Neural progenitor cell (in vitro differentiated cells): ENCODE results near the gene INSR. TPM values are rescaled to one million over a fixed set of nuclear protein-coding genes. Genes with fewer than 3 reads are reported as not detected.
"Not testable (repeated sequence)": the region's sequence is repeated elsewhere in the genome, so short reads cannot be mapped to it uniquely, and the experiment has no call there.

Source experiments
- DNase-seq: peaks from one replicate; pipeline ENCODE4 v3.0.0-alpha.2; 2016; ENCODE audit warnings: low spot score
- H2AFZ ChIP-seq: fragments of 200-600 bp; sonication (generic); replicated peaks from 2 replicates; pipeline ENCODE4 v1.6.1; 2016; ENCODE audit warnings: antibody characterized with exemption
- H3F3A ChIP-seq: fragments of 200-600 bp; sonication (generic); 2 replicates; pipeline ENCODE4 v1.6.1; 2016; ENCODE audit warnings: antibody characterized with exemption, low read depth
- H3K27ac ChIP-seq: fragments of 200-600 bp; sonication (generic); 2 replicates; pipeline ENCODE4 v1.5.1; 2016; ENCODE audit warnings: mild to moderate bottlenecking
- H3K27me3 ChIP-seq: fragments of 200-600 bp; sonication (generic); 2 replicates; pipeline ENCODE4 v1.6.1; 2016; ENCODE audit warnings: mild to moderate bottlenecking, moderate library complexity
- H3K36me3 ChIP-seq: fragments of 200-600 bp; sonication (generic); 2 replicates; pipeline ENCODE4 v1.5.1; 2016
- H3K4me1 ChIP-seq: fragments of 200-600 bp; sonication (generic); 2 replicates; pipeline ENCODE4 v1.6.1; 2016; ENCODE audit warnings: mixed run types
- H3K4me2 ChIP-seq: fragments of 200-600 bp; sonication (generic); 2 replicates; pipeline ENCODE4 v1.6.1; 2016
- H3K4me3 ChIP-seq: fragments of 200-600 bp; sonication (generic); 2 replicates; pipeline ENCODE4 v1.5.1; 2016
- H3K79me2 ChIP-seq: fragments of 200-600 bp; sonication (generic); 2 replicates; pipeline ENCODE4 v1.6.1; 2016; ENCODE audit warnings: low read depth
- H3K9ac ChIP-seq: fragments of 200-600 bp; sonication (generic); 2 replicates; pipeline ENCODE4 v1.6.1; 2016
- H3K9me3 ChIP-seq: fragments of 200-600 bp; sonication (generic); 2 replicates; pipeline ENCODE4 v1.5.1; 2016; ENCODE audit warnings: low read depth
- H4K20me1 ChIP-seq: fragments of 200-600 bp; sonication (generic); 2 replicates; pipeline ENCODE4 v1.6.1; 2016; ENCODE audit warnings: low read depth
- H3K27ac Mint-ChIP-seq: 3 replicates; pipeline ENCODE4 v1.8.0; 2021; ENCODE audit warnings: mixed read lengths
- H3K27me3 Mint-ChIP-seq: 2 replicates; pipeline ENCODE4 v1.8.0; 2022; ENCODE audit warnings: low read depth, mild to moderate bottlenecking, inconsistent platforms, moderate library complexity, mixed read lengths; ENCODE audit not compliant: insufficient read depth
- H3K36me3 Mint-ChIP-seq: 3 replicates; pipeline ENCODE4 v1.8.0; 2021; ENCODE audit warnings: mixed read lengths
- H3K4me1 Mint-ChIP-seq: 3 replicates; pipeline ENCODE4 v1.8.0; 2021; ENCODE audit warnings: mixed read lengths
- H3K4me3 Mint-ChIP-seq: 3 replicates; pipeline ENCODE4 v1.8.0; 2021; ENCODE audit warnings: mild to moderate bottlenecking, moderate library complexity, mixed read lengths
- H3K9me3 Mint-ChIP-seq: 3 replicates; pipeline ENCODE4 v1.8.0; 2020; ENCODE audit warnings: mixed read lengths
- EZH2 ChIP-seq: fragments of 200-600 bp; sonication (generic); IDR thresholded peaks from 2 replicates; pipeline ENCODE4 v1.6.1; 2017; ENCODE audit warnings: antibody characterized with exemption, mild to moderate bottlenecking, moderate library complexity
- EZH2phosphoT487 ChIP-seq: fragments of 200-600 bp; sonication (generic); IDR thresholded peaks from 2 replicates; pipeline ENCODE4 v1.6.1; 2017; ENCODE audit warnings: antibody characterized with exemption
- total RNA-seq: library from RNA; depleted of rRNA; stranded (reverse); fragments of >200 nt; gene quantifications from 2 replicates; pipeline ENCODE4 v1.2.3, GENCODE V29; 2015; ENCODE audit warnings: low replicate concordance
- TF ChIP-seq, protein P1 (sequence below): fragments of 200-600 bp; sonication (generic); IDR thresholded peaks from 2 replicates; pipeline ENCODE4 v1.5.1; 2017; ENCODE audit warnings: antibody characterized with exemption, mild to moderate bottlenecking

The INSR gene
- total RNA-seq, 1 donor from 2014 or later = 20.8 TPM

DNA sequence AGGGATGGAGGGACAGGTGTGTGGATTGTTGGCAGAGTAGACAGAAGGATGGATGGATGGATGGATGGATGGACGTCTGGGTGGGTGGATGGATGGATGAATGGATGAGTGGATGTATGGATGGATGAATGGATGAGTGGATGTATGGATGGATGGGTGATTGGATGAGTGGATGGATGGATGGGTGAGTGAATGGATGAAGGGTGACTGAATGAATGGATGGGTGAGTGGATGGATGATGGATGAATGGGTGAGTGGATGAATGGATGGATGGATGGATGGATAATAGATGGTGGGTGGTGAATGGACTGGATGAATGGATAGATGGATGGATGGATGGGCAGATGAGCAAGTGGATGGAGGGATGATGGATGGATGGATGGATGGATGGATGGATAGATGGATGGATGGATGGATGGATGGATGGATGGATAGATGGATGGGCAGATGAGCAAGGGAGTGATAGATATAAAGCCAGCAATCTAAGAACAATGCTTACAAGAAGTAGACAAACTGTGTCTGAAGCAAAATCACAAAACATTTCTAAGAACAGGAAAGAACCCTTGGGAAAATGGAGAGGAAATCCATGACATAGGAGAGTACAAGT is 65.2 kb downstream of the INSR start:
- no peak overlapping the region for H3K4me3 Mint-ChIP-seq
- H3K79me2 ChIP-seq = peaks cover 8% of the 10 kb centered on the region
- H3K4me1 ChIP-seq = peaks cover 6% of the 10 kb centered on the region
- H4K20me1 ChIP-seq = peaks cover 9% of the 10 kb centered on the region
- no peak for DNase-seq
- H3K36me3 Mint-ChIP-seq = no peaks in the 10 kb centered on the region
- no peak overlapping the region for H3K4me3 ChIP-seq
- no peak overlapping the region for H2AFZ ChIP-seq
- no peaks in the 10 kb centered on the region for H3K4me1 Mint-ChIP-seq
- H3K27me3 Mint-ChIP-seq = no peaks in the 10 kb centered on the region
- no peaks in the 10 kb centered on the region for H3K9me3 Mint-ChIP-seq
- H3K9ac ChIP-seq = no peak overlapping the region
- no peaks in the 10 kb centered on the region for H3K27me3 ChIP-seq
- H3K27ac Mint-ChIP-seq = no peak overlapping the region
- no peak overlapping the region for H3K4me2 ChIP-seq
- H3F3A ChIP-seq = no peaks in the 10 kb centered on the region
- H3K27ac ChIP-seq = no peak overlapping the region
- no peaks in the 10 kb centered on the region for H3K36me3 ChIP-seq
- TF ChIP-seq, protein P1, sequence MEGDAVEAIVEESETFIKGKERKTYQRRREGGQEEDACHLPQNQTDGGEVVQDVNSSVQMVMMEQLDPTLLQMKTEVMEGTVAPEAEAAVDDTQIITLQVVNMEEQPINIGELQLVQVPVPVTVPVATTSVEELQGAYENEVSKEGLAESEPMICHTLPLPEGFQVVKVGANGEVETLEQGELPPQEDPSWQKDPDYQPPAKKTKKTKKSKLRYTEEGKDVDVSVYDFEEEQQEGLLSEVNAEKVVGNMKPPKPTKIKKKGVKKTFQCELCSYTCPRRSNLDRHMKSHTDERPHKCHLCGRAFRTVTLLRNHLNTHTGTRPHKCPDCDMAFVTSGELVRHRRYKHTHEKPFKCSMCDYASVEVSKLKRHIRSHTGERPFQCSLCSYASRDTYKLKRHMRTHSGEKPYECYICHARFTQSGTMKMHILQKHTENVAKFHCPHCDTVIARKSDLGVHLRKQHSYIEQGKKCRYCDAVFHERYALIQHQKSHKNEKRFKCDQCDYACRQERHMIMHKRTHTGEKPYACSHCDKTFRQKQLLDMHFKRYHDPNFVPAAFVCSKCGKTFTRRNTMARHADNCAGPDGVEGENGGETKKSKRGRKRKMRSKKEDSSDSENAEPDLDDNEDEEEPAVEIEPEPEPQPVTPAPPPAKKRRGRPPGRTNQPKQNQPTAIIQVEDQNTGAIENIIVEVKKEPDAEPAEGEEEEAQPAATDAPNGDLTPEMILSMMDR = no peak
- no peak for TF ChIP-seq EZH2phosphoT487
- TF ChIP-seq EZH2 = no peak
- no peaks in the 10 kb centered on the region for H3K9me3 ChIP-seq

DNA sequence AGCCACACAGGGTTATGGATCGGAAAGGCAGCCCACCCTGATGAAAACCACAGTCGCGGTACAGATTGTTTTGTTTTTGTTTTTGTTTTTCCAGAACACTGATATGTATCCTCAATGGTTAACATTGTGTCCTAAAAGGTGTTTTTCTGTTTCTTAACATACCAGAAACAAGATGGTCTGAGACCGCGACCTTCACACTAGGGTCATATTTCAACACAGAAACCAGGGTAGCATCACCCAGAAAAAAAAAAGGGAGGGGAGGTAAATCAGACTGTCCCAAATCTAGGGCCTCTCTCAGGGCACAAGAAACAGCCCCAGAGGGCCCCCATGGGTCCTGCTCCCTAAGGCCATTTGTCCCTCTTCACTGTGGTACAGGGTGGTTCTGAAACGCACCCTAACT is 66.5 kb downstream of the INSR start:
- Histone ChIP-seq H3K4me3 (no peak overlapping the region), H3K9ac (no peak overlapping the region), H3F3A (no peaks in the 10 kb centered on the region), H3K4me1 (peaks cover 6% of the 10 kb centered on the region), H3K36me3 (no peaks in the 10 kb centered on the region), H3K9me3 (no peaks in the 10 kb centered on the region), H3K27me3 (no peaks in the 10 kb centered on the region), H4K20me1 (peaks cover 9% of the 10 kb centered on the region), H2AFZ (no peak overlapping the region), H3K4me2 (no peak overlapping the region), H3K27ac (no peak overlapping the region), H3K79me2 (peaks cover 13% of the 10 kb centered on the region)
- no peak for DNase-seq
- H3K27ac Mint-ChIP-seq = no peak overlapping the region
- no peaks in the 10 kb centered on the region for H3K36me3 Mint-ChIP-seq
- H3K27me3 Mint-ChIP-seq = peaks cover 3% of the 10 kb centered on the region
- H3K4me1 Mint-ChIP-seq = no peaks in the 10 kb centered on the region
- no peak overlapping the region for H3K4me3 Mint-ChIP-seq
- TF ChIP-seq EZH2phosphoT487 = no peak
- TF ChIP-seq, protein P1 = no peak
- no peak for TF ChIP-seq EZH2
- no peaks in the 10 kb centered on the region for H3K9me3 Mint-ChIP-seq

DNA sequence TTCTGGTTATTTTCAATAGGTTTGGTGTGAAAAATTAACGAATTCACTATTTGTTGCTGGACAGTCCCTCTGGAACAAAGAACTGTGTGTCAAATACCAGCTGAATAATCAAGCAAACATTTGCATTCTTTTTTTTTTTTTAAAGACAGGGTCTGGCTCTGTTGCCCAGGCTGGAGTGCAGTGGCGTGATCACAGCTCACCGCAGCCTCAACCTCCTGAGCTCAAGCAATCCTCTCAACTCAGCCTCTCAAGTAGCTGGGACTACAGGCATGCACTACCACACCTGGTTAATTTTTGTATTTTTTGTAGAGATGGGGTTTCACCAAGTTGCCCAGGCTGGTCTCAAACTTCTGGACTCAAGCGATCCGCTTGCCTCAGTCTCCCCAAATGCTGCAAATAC is 67.1 kb downstream of the INSR start:
- H3K4me3 ChIP-seq, H3K9me3 ChIP-seq, H3F3A ChIP-seq, H3K9ac ChIP-seq, DNase-seq, H3K4me1 Mint-ChIP-seq, H3K4me2 ChIP-seq, H3K27me3 Mint-ChIP-seq, H3K27me3 ChIP-seq, H3K36me3 Mint-ChIP-seq, H3K36me3 ChIP-seq, H3K9me3 Mint-ChIP-seq, H3K4me3 Mint-ChIP-seq, H3K27ac ChIP-seq, H4K20me1 ChIP-seq, H3K4me1 ChIP-seq, H3K27ac Mint-ChIP-seq, H2AFZ ChIP-seq: not testable (repeated sequence)
- peaks cover 13% of the 10 kb centered on the region for H3K79me2 ChIP-seq

DNA sequence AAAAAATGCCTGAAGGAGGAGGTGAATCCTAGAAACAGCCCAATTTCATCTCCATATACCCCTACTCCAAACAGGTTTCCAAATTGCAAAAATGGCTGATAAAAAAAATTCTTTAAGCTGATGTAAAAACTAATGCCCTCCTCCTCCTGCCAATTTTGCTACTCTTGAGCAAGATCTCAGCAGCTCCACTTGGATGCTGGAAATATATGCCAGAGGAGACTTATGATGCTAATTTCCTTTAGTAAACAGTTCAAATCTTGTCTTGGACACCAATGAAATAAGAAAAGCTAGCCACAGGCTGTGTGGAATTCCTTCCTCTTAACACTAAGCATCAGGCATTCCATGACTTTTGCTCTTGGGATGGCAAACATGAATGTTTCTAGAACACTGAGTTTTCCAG is 67.5 kb downstream of the INSR start:
- no peak overlapping the region for H3K4me3 ChIP-seq
- H3K79me2 ChIP-seq = peaks cover 13% of the 10 kb centered on the region
- H3K36me3 Mint-ChIP-seq = no peaks in the 10 kb centered on the region
- no peak overlapping the region for H3K4me2 ChIP-seq
- H4K20me1 ChIP-seq = peaks cover 9% of the 10 kb centered on the region
- no peak overlapping the region for H3K27ac ChIP-seq
- H3K4me1 ChIP-seq = peaks cover 6% of the 10 kb centered on the region
- H3K27me3 Mint-ChIP-seq = peaks cover 3% of the 10 kb centered on the region
- H3K4me1 Mint-ChIP-seq = no peaks in the 10 kb centered on the region
- H3F3A ChIP-seq = no peaks in the 10 kb centered on the region
- H2AFZ ChIP-seq = no peak overlapping the region
- H3K36me3 ChIP-seq = no peaks in the 10 kb centered on the region
- H3K27ac Mint-ChIP-seq = no peak overlapping the region
- no peaks in the 10 kb centered on the region for H3K9me3 ChIP-seq
- H3K27me3 ChIP-seq = no peaks in the 10 kb centered on the region
- no peak overlapping the region for H3K4me3 Mint-ChIP-seq
- no peak for TF ChIP-seq EZH2
- TF ChIP-seq EZH2phosphoT487 = no peak
- TF ChIP-seq, protein P1 = no peak
- no peak overlapping the region for H3K9ac ChIP-seq
- DNase-seq = no peak
- H3K9me3 Mint-ChIP-seq = no peaks in the 10 kb centered on the region
